GM12891 (cell line): ENCODE results near the gene OXTR.

Source experiments
- POLR2A ChIP-seq: IDR thresholded peaks from 2 replicates; pipeline ENCODE4 v1.6.1; 2011; ENCODE audit warnings: low read depth, low read length, control low read depth
- POU2F2 ChIP-seq: IDR thresholded peaks from 2 replicates; pipeline ENCODE4 v1.6.1; 2011; ENCODE audit warnings: low read depth, mild to moderate bottlenecking, control low read depth, low read length, moderate library complexity

DNA sequence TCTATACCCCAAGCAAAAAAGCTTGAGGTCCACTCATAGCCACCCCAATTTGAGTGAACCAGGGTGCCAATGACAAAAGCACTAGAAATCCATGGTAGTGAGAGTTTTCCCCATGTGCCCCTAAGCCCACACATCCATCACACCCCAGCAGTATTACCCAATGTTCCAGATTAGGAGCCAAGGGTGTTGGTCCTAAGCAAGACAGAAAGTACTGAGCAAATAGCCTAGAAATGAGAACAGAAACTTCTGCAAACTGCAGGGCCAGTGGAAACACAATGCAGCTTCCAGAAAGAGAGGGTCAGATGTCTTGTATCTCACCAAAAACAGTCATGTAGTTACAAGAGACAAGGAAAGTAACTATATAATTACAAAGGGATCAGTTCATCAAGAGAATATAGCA is 10.9 kb upstream of the OXTR start:
- TF ChIP-seq POLR2A (no peak), POU2F2 (no peak)
